Right atrium auricular region (tissue), 2 donors: ENCODE results near the gene CDT1. TPM values are rescaled to one million over a fixed set of nuclear protein-coding genes. Genes with fewer than 3 reads are reported as not detected.

ENCODE experiments used
- DNase-seq: peaks from one replicate; pipeline ENCODE4 v3.0.0-alpha.2; 2019; ENCODE audit warnings: low spot score
- H3K27ac ChIP-seq, 2 donors: fragments of 200-600 bp; sonication (generic); 1 replicate in 1 of 2; 2 replicates in 1 of 2; pipeline ENCODE4 v1.5.1; 2016 to 2019
- H3K27me3 ChIP-seq, 2 donors: fragments of 200-600 bp; sonication (generic); one replicate each; pipeline versions ENCODE4 v1.5.1 to v1.6.0; 2017 to 2019
- H3K36me3 ChIP-seq: fragments of 200-600 bp; sonication (generic); one replicate; pipeline ENCODE4 v1.5.1; 2016
- H3K4me1 ChIP-seq, 2 donors: fragments of 200-600 bp; sonication (generic); one replicate each; pipeline versions ENCODE4 v1.5.1 to v1.6.0; 2017 to 2019
- H3K4me3 ChIP-seq, 2 donors: fragments of 200-600 bp; sonication (generic); 1 replicate in 1 of 2; 2 replicates in 1 of 2; pipeline ENCODE4 v1.5.1; 2017 to 2019; ENCODE audit warnings: mild to moderate bottlenecking in 1 of 2, moderate library complexity in 1 of 2
- H3K9me3 ChIP-seq, 2 donors: fragments of 200-600 bp; sonication (generic); one replicate each; pipeline ENCODE4 v1.5.1; 2019
- CTCF ChIP-seq, 2 donors: fragments of 200-600 bp; sonication (generic); IDR thresholded peaks; one replicate each; pipeline ENCODE4 v1.5.1; 2019; ENCODE audit warnings: antibody characterized with exemption in 2 of 2
- total RNA-seq, 2 donors: library from RNA; depleted of rRNA; stranded (reverse); fragments of >200 nt; gene quantifications; one replicate each; pipeline ENCODE4 v1.1.0, GENCODE V29; 2016

The CDT1 gene
- total RNA-seq, 2 donors from 2014 or later, result 0.39 to 1.3 TPM

- no peak for DNase-seq
- Histone ChIP-seq H3K9me3 (no peaks in the 10 kb centered on the region), H3K4me3 (no peak overlapping the region), H3K27me3 (no peaks in the 10 kb centered on the region), H3K27ac (no peak overlapping the region), H3K4me1 (peaks cover 0 to 68% of the 10 kb centered on the region in 2 donors), H3K36me3 (no peaks in the 10 kb centered on the region)
- no peak for TF ChIP-seq CTCF (IDR thresholded peaks at IDR 0.05)
Observed at GRCh38 chr16:88774544-88775393, 28.8 kb upstream of the CDT1 start.

GRCh38 chr16:88775825-88776224, 27.8 kb upstream of the CDT1 start:
- no peak for TF ChIP-seq CTCF (IDR thresholded peaks at IDR 0.05)
- peaks cover 0 to 68% of the 10 kb centered on the region in 2 donors for H3K4me1 ChIP-seq
- H3K9me3 ChIP-seq, result no peaks in the 10 kb centered on the region
- H3K27me3 ChIP-seq, result no peaks in the 10 kb centered on the region
- no peak overlapping the region for H3K4me3 ChIP-seq
- no peaks in the 10 kb centered on the region for H3K36me3 ChIP-seq
- no peak overlapping the region for H3K27ac ChIP-seq
- DNase-seq, result no peak

DNA sequence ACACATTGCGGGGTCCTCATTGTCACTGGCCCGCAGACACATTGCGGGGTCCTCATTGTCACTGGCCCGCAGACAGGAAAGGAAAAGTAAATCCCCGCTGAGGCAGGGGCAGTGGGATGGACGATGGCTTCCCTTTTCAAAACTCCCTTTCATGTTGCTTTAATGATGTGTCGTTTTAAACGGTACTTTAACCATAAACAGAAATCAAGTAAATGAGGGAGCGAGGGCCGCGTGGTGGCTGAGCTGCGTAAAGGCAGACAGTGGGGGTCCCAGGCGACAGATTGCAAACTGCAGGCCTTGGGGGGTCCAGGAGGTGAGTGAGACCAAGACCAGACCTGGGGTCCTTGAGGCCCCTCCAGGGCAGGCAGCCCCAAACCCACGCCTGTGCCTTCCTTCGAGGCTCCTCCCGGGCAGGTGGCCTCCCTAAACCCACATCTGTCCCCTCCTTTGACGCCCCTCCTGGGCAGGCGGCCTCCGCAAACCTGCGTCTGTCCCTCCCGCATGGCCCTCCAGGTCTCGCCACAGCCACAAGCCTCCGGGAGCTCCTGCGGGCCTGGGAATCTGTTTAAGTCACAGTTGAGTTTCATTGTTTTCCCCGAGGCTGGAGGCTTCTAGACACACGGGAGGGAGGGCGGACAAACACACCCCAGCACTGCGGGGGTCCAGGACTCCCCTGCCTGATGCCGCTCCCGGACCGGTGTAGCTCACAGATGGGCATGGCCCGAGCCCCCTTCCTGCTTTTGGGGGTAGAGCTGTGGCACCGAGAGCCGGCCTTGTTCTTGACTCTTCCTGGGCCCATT, 25.9 kb upstream of the CDT1 start:
- Histone ChIP-seq H3K4me3 (no peak overlapping the region), H3K9me3 (no peaks in the 10 kb centered on the region), H3K27me3 (no peaks in the 10 kb centered on the region), H3K36me3 (no peaks in the 10 kb centered on the region), H3K27ac (no peak overlapping the region), H3K4me1 (peaks cover 0 to 70% of the 10 kb centered on the region in 2 donors)
- no peak for TF ChIP-seq CTCF (IDR thresholded peaks at IDR 0.05)
- no peak for DNase-seq

GRCh38 chr16:88778271-88778525, 25.4 kb upstream of the CDT1 start:
- no peaks in the 10 kb centered on the region for H3K9me3 ChIP-seq
- no peak overlapping the region for H3K27ac ChIP-seq
- no peak overlapping the region for H3K4me3 ChIP-seq
- no peak for DNase-seq
- peaks cover 0 to 70% of the 10 kb centered on the region in 2 donors for H3K4me1 ChIP-seq
- no peaks in the 10 kb centered on the region for H3K27me3 ChIP-seq
- TF ChIP-seq CTCF (IDR thresholded peaks at IDR 0.05), result no peak
- no peaks in the 10 kb centered on the region for H3K36me3 ChIP-seq

- TF ChIP-seq CTCF (IDR thresholded peaks at IDR 0.05), result no peak
- peaks cover 0 to 70% of the 10 kb centered on the region in 2 donors for H3K4me1 ChIP-seq
- no peak overlapping the region for H3K4me3 ChIP-seq
- no peak for DNase-seq
- no peaks in the 10 kb centered on the region for H3K27me3 ChIP-seq
- no peaks in the 10 kb centered on the region for H3K9me3 ChIP-seq
- no peaks in the 10 kb centered on the region for H3K36me3 ChIP-seq
- no peak overlapping the region for H3K27ac ChIP-seq
Observed at GRCh38 chr16:88778541-88779065, 25.0 kb upstream of the CDT1 start.
